Activated T-helper 1 cell treated with anti-CD3 and anti-CD28 coated beads, Interleukin-12 subunit alpha, Interleukin-12 subunit beta, Interleukin-2, Interleukin-4 antibody, amounts not matched to agents 30 ng/mL and 10 ng/mL and 1 ng/mL, durations not matched to agents 14 hours and 24 hours and 36 hours (primary cell): ENCODE results near the gene FMO4. TPM values are rescaled to one million over a fixed set of nuclear protein-coding genes. Genes with fewer than 3 reads are reported as not detected.
"Not testable (repeated sequence)": the region's sequence is repeated elsewhere in the genome, so short reads cannot be mapped to it uniquely, and the experiment has no call there.

ENCODE experiments used
- DNase-seq: peaks from one replicate; pipeline ENCODE4 v3.0.0; 2021; ENCODE audit warnings: low spot score
- H3K27ac Mint-ChIP-seq: one replicate; pipeline ENCODE4 v1.8.0; 2021; ENCODE audit warnings: mild to moderate bottlenecking, mixed read lengths
- H3K27me3 Mint-ChIP-seq: one replicate; pipeline ENCODE4 v1.8.0; 2022; ENCODE audit warnings: mild to moderate bottlenecking, moderate library complexity, mixed read lengths; ENCODE audit not compliant: insufficient read depth
- H3K36me3 Mint-ChIP-seq: one replicate; pipeline ENCODE4 v1.8.0; 2021; ENCODE audit warnings: low read depth, mixed read lengths
- H3K4me1 Mint-ChIP-seq: one replicate; pipeline ENCODE4 v1.8.0; 2021; ENCODE audit warnings: low read depth, mixed read lengths
- H3K4me3 Mint-ChIP-seq: one replicate; pipeline ENCODE4 v1.8.0; 2021; ENCODE audit warnings: mild to moderate bottlenecking, moderate library complexity, mixed read lengths
- H3K9me3 Mint-ChIP-seq: one replicate; pipeline ENCODE4 v1.8.0; 2021; ENCODE audit warnings: mixed read lengths
- intact Hi-C: fragments of 100-400 bp; cut with micrococcal nuclease; formaldehyde crosslinking; loops from one replicate; pipeline ENCODE4 v1.15.1; 2024
- total RNA-seq: library from RNA; stranded (reverse); gene quantifications from 2 replicates; pipeline ENCODE4 v1.2.3, GENCODE V29; 2022

FMO4 gene
- total RNA-seq, 1 donor from 2014 or later: 1.5 TPM

- Mint-ChIP-seq H3K36me3 (no peaks in the 10 kb centered on the region), H3K27ac (no peak overlapping the region), H3K4me1 (peaks cover 5% of the 10 kb centered on the region), H3K27me3 (no peaks in the 10 kb centered on the region), H3K4me3 (no peak overlapping the region), H3K9me3 (peaks cover 8% of the 10 kb centered on the region)
- intact Hi-C loops: no loop called here
- DNase-seq: no peak
Observed at GRCh38 chr1:171372418-171373084, 58.6 kb downstream of the FMO4 start.

DNA sequence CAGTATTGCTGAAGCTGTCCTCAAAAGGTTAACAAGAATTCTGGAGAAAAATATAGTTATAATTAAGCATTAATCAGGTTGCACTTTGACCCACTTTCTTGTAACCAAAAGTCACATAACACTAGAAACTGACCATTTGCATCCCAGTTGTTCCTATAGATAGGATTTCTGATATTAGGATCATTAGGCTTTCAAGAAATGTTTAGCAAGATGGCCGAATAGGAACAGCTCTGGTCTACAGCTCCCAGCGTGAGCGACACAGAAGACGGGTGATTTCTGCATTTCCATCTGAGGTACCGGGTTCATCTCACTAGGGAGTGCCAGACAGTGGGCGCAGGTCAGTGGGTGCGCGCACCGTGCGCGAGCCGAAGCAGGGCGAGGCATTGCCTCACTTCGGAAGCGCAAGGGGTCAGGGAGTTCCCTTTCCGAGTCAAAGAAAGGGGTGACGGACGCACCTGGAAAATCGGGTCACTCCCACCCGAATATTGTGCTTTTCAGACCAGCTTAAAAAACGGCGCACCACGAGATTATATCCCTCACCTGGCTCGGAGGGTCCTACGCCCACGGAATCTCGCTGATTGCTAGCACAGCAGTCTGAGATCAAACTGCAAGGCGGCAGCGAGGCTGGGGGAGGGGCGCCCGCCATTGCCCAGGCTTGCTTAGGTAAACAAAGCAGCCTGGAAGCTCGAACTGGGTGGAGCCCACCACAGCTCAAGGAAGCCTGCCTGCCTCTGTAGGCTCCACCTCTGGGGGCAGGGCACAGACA is 59.6 kb downstream of the FMO4 start:
- H3K4me1 Mint-ChIP-seq, H3K4me3 Mint-ChIP-seq, H3K27ac Mint-ChIP-seq, intact Hi-C loops, H3K36me3 Mint-ChIP-seq, DNase-seq, H3K27me3 Mint-ChIP-seq, H3K9me3 Mint-ChIP-seq: not testable (repeated sequence)

- no peaks in the 10 kb centered on the region for H3K36me3 Mint-ChIP-seq
- DNase-seq: no peak
- peaks cover 7% of the 10 kb centered on the region for H3K9me3 Mint-ChIP-seq
- H3K4me3 Mint-ChIP-seq: no peak overlapping the region
- H3K4me1 Mint-ChIP-seq: no peaks in the 10 kb centered on the region
- no peak overlapping the region for H3K27ac Mint-ChIP-seq
- H3K27me3 Mint-ChIP-seq: peaks cover 3% of the 10 kb centered on the region
- intact Hi-C loops: no loop called here
Observed at GRCh38 chr1:171379846-171380245, 65.9 kb downstream of the FMO4 start.

DNA sequence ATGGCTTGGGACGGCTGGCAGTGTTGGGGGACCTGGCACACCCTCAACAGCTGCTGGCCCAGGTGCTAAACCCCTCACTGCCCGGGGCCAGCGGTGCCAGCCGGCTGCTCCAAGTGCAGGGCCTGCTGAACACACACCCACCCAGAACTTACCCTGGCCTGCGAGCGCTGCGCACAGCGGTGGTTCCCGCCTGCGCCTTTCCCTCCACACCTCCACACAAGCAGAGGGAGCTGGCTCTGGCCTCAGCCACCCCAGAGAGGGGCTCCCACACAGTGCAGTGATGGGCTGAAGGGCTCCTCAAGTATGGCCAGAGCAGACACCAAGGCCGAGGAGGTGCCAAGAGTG is 67.9 kb downstream of the FMO4 start:
- Mint-ChIP-seq H3K36me3 (no peaks in the 10 kb centered on the region), H3K4me3 (no peak overlapping the region), H3K27ac (no peak overlapping the region), H3K27me3 (peaks cover 3% of the 10 kb centered on the region), H3K9me3 (peaks cover 7% of the 10 kb centered on the region), H3K4me1 (no peaks in the 10 kb centered on the region)
- intact Hi-C loops: no loop called here
- no peak for DNase-seq

GRCh38 chr1:171384496-171384895 is 70.5 kb downstream of the FMO4 start:
- Mint-ChIP-seq H3K9me3 (peaks cover 7% of the 10 kb centered on the region), H3K4me3 (no peak overlapping the region), H3K36me3 (no peaks in the 10 kb centered on the region), H3K27ac (no peak overlapping the region), H3K4me1 (no peaks in the 10 kb centered on the region), H3K27me3 (peaks cover 3% of the 10 kb centered on the region)
- intact Hi-C loops: no loop called here
- no peak for DNase-seq

DNA sequence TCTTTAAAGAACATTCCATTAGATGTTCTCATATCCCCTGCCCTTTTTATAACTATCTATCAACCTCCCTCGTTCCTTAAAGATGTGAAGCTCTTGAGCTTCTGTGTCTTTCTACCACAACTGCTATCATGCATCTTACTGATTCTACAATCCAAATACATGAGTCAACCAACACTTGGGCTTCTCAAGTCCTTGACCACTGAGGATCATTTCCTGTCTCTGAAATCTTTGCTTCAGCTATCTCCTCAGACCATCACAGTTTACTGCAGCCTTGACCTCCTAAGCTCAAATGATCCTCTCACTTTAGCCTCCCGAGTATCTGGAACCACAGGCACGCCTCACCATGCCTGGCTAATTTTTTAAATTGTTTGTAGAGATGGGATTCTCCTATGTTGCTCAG is 75.2 kb downstream of the FMO4 start:
- no peak overlapping the region for H3K4me3 Mint-ChIP-seq
- H3K9me3 Mint-ChIP-seq: no peaks in the 10 kb centered on the region
- DNase-seq: no peak
- no peaks in the 10 kb centered on the region for H3K4me1 Mint-ChIP-seq
- no peak overlapping the region for H3K27ac Mint-ChIP-seq
- H3K36me3 Mint-ChIP-seq: no peaks in the 10 kb centered on the region
- no peaks in the 10 kb centered on the region for H3K27me3 Mint-ChIP-seq
- intact Hi-C loops: no loop called here

DNA sequence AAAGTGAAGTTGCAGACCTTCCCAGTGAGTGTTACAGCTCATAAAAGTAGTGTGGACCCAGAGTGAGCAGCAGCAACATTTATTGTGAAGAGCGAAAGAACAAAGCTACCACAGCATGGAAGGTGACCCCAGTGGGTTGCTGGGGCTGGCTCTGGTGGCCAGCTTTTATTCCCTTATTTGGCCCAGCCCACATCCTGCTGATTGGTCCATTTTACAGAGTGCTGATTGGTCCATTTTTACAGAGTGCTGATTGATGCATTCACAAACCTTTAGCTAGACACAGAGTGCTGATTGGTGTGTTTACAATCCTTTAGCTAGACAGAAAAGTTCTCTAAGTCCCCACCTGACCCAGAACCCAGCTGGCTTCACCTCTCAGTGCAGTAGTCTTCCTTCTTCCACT is 76.8 kb downstream of the FMO4 start:
- H3K27me3 Mint-ChIP-seq, H3K4me3 Mint-ChIP-seq, H3K4me1 Mint-ChIP-seq, intact Hi-C loops, H3K36me3 Mint-ChIP-seq, H3K9me3 Mint-ChIP-seq, H3K27ac Mint-ChIP-seq, DNase-seq: not testable (repeated sequence)

Other genes starting within 250 kb of the FMO4 start
- not detected in 2 replicates for gene FMO3, start 223.3 kb upstream of the FMO4 start, total RNA-seq
- not detected in 2 replicates for gene FMO2, start 128.9 kb upstream of the FMO4 start, total RNA-seq
- not detected in 2 replicates for gene FMO1, start 65.7 kb upstream of the FMO4 start, total RNA-seq
- 291 and 295 TPM in 2 replicates for gene PRRC2C, start 171.3 kb downstream of the FMO4 start, total RNA-seq